ENCODE results near the gene RALGPS2.
"Not testable (repeated sequence)": the region's sequence is repeated elsewhere in the genome, so short reads cannot be mapped to it uniquely, and the experiment has no call there.

RALGPS2 gene

GRCh38 chr1:178725466-178726086 is 532 bp downstream of the RALGPS2 start:
- peak in 2 of 3 experiments; percentile 8 to 10 for DNase-seq (ENCODE audit: low read depth in 3 of 3)

- DNase-seq (ENCODE audit: low read depth in 3 of 3): peak; percentile 7 to 22 (median 17)
These were observed 1.1 kb downstream of the RALGPS2 start for GRCh38 chr1:178726087-178726517.

- DNase-seq (ENCODE audit: low read depth in 3 of 3): no peak
These were observed 1.5 kb downstream of the RALGPS2 start for GRCh38 chr1:178726545-178726944.

GRCh38 chr1:178727014-178727895 is 2.2 kb downstream of the RALGPS2 start:
- DNase-seq (ENCODE audit: low read depth in 3 of 3): no peak

- DNase-seq (ENCODE audit: low read depth in 3 of 3): no peak
These were observed 8.9 kb downstream of the RALGPS2 start for GRCh38 chr1:178733972-178734371.

- no peak for DNase-seq (ENCODE audit: low read depth in 3 of 3)
These were observed 13.7 kb downstream of the RALGPS2 start for GRCh38 chr1:178738780-178739179.

GRCh38 chr1:178739285-178740045 is 14.4 kb downstream of the RALGPS2 start:
- no peak for DNase-seq (ENCODE audit: low read depth in 3 of 3)

- no peak for DNase-seq (ENCODE audit: low read depth in 3 of 3)
These were observed 15.4 kb downstream of the RALGPS2 start for GRCh38 chr1:178740491-178740890.

- no peak for DNase-seq (ENCODE audit: low read depth in 3 of 3)
These were observed 15.9 kb downstream of the RALGPS2 start for GRCh38 chr1:178740924-178741323.

GRCh38 chr1:178743801-178744200 is 18.8 kb downstream of the RALGPS2 start:
- DNase-seq (ENCODE audit: low read depth in 3 of 3): no peak

GRCh38 chr1:178745260-178745659 is 20.2 kb downstream of the RALGPS2 start:
- no peak for DNase-seq (ENCODE audit: low read depth in 3 of 3)

GRCh38 chr1:178746345-178746744 is 21.3 kb downstream of the RALGPS2 start:
- DNase-seq (ENCODE audit: low read depth in 3 of 3): no peak

GRCh38 chr1:178747361-178747760 is 22.3 kb downstream of the RALGPS2 start:
- DNase-seq (ENCODE audit: low read depth in 3 of 3): not testable (repeated sequence)

- DNase-seq (ENCODE audit: low read depth in 3 of 3): no peak
These were observed 24.6 kb downstream of the RALGPS2 start for GRCh38 chr1:178749581-178750166.

- no peak for DNase-seq (ENCODE audit: low read depth in 3 of 3)
These were observed 26.0 kb downstream of the RALGPS2 start for GRCh38 chr1:178751046-178751445.

- no peak for DNase-seq (ENCODE audit: low read depth in 3 of 3)
These were observed 27.8 kb downstream of the RALGPS2 start for GRCh38 chr1:178752891-178753290.

- not testable (repeated sequence) for DNase-seq (ENCODE audit: low read depth in 3 of 3)
These were observed 29.7 kb downstream of the RALGPS2 start for GRCh38 chr1:178754655-178755256.

GRCh38 chr1:178768423-178768822 is 43.4 kb downstream of the RALGPS2 start:
- DNase-seq (ENCODE audit: low read depth in 3 of 3): no peak

- no peak for DNase-seq (ENCODE audit: low read depth in 3 of 3)
These were observed 47.9 kb downstream of the RALGPS2 start for GRCh38 chr1:178772952-178773351.

- no peak for DNase-seq (ENCODE audit: low read depth in 3 of 3)
These were observed 49.2 kb downstream of the RALGPS2 start for GRCh38 chr1:178774263-178774662.

GRCh38 chr1:178776553-178776952 is 51.5 kb downstream of the RALGPS2 start:
- DNase-seq (ENCODE audit: low read depth in 3 of 3): no peak

Measured in stimulated activated CD4-positive, alpha-beta T cell treated with anti-CD3 and anti-CD28 coated beads, TNF-alpha, amount 100 ng/mL, for 4 hours (primary cell).